Measurements from ENCODE around the gene E2F3. TPM values are rescaled to one million over a fixed set of nuclear protein-coding genes. Genes with fewer than 3 reads are reported as not detected.

The E2F3 gene
- total and polyA plus RNA-seq, 2 donors (not counting 3 experiments of a cell fraction or from before 2014, with no cell fraction given): 8.6 to 22.0 TPM

DNA sequence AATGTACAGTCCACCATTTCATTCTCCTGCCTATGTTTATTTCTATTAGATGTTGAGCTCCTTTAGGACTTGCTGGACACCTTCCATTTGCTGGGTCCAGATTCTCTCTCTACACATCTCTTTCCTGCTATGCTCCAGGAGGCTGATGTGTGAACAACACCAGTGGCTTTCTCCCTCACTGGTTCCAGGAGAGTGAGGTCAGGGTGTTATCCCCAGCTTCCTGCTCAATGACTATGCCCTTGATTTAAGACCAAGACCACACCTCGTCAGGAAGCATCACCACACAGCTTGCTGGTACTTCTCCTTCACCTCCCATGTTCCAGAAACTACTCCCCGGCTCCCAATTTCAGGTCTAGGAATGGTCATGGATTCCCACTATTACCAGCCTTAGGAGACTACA, 31.3 kb upstream of the E2F3 start:
- dilution Hi-C loops (cut with MboI; ENCODE audit: extremely low pct_ligation_motif_present, low sequenced_read_pairs) (no loop called here), intact Hi-C loops (cut with micrococcal nuclease) (no loop called here)
- Histone ChIP-seq H3K36me3 (ENCODE audit: control insufficient read depth in 2 of 2, extremely low read depth in 1 of 2, insufficient read depth in 2 of 2, low read length in 2 of 2) (no peaks in the 10 kb centered on the region), H4K20me1 (replicated peaks; ENCODE audit: control insufficient read depth, extremely low read depth, insufficient read depth, low read length) (no peaks in the 10 kb centered on the region), H3K9ac (replicated peaks; ENCODE audit: extremely low read depth, insufficient read depth, low read length) (no peak overlapping the region), H3K27ac (ENCODE audit: insufficient read depth, low read depth, low read length) (no peak overlapping the region), H3K9me3 (replicated peaks; ENCODE audit: control insufficient read depth, insufficient read depth, low read length) (no peaks in the 10 kb centered on the region), H3K4me1 (ENCODE audit: control insufficient read depth, extremely low read depth, insufficient read depth, low read length) (no peaks in the 10 kb centered on the region), H3K4me2 (ENCODE audit: insufficient read depth, low read length) (no peak overlapping the region), H3K9me1 (replicated peaks; ENCODE audit: control insufficient read depth, extremely low read depth, insufficient read depth, low read length) (no peaks in the 10 kb centered on the region), H2AFZ (ENCODE audit: low read depth, low read length) (no peak overlapping the region), H3K4me3 (replicated peaks in 1 of 3; ENCODE audit: insufficient read depth in 1 of 3, low read depth in 1 of 3, low read length in 3 of 3) (no peak overlapping the region), H3K27me3 (ENCODE audit: control insufficient read depth in 2 of 2, insufficient read depth in 2 of 2, low read length in 2 of 2) (peaks cover 0 to 2% of the 10 kb centered on the region in 2 experiments), H3K79me2 (ENCODE audit: control insufficient read depth, insufficient read depth, low read length) (no peaks in the 10 kb centered on the region)
- CTCF ChIA-PET: no interaction called here
- no peak for DNase-seq (ENCODE audit: low read depth, low spot score)
- FAIRE-seq: no peak
- POLR2A ChIA-PET: no interaction called here
- BruUV-seq (replicated peaks): no TSS peak
- TF ChIP-seq FOS (IDR thresholded peaks at IDR 0.05; ENCODE audit: borderline replicate concordance, insufficient read depth, low read length) (no peak), JUN (IDR thresholded peaks at IDR 0.05; ENCODE audit: borderline replicate concordance, insufficient read depth, insufficient read length, low read depth) (no peak), EZH2 (IDR thresholded peaks at IDR 0.05; ENCODE audit: borderline replicate concordance, low read depth, low read length, severe bottlenecking) (no peak), POLR2AphosphoS5 (IDR thresholded peaks at IDR 0.05; ENCODE audit: insufficient read depth, low read depth, low read length) (no peak), GATA2 (IDR thresholded peaks at IDR 0.05; ENCODE audit: insufficient read depth, insufficient read length, low read depth, low read length) (no peak), MAX (IDR thresholded peaks at IDR 0.05; ENCODE audit: insufficient read depth, insufficient read length) (no peak), CTCF (IDR thresholded peaks at IDR 0.05; ENCODE audit: extremely low read depth in 1 of 2, insufficient read depth in 1 of 2, low read depth in 1 of 2, low read length in 2 of 2) (no peak), POLR2A (IDR thresholded peaks at IDR 0.05; ENCODE audit: low read depth, low read length) (no peak), MYC (IDR thresholded peaks at IDR 0.05; ENCODE audit: low read depth, low read length) (no peak)
